ENCODE measurements around the gene TEKT1.
A peak's percentile ranks its signal among the peaks of the same experiment; 100 is the strongest.
"Not testable (repeated sequence)": the region's sequence is repeated elsewhere in the genome, so short reads cannot be mapped to it uniquely, and the experiment has no call there.

TEKT1 gene

GRCh38 chr17:6831661-6832263, at the start of gene TEKT1:
Gene TEKT1 (minus strand): TSS chr17:6831729. CDS start chr17:6830376, 1,353 bp downstream.
- peak; percentile 72 for DNase-seq

- not testable (repeated sequence) for DNase-seq
Observed at GRCh38 chr17:6879221-6879975, 47.9 kb upstream of the TEKT1 start.

GRCh38 chr17:6875276-6875675, 43.7 kb upstream of the TEKT1 start:
- DNase-seq: not testable (repeated sequence)

GRCh38 chr17:6872936-6873335, 41.4 kb upstream of the TEKT1 start:
- no peak for DNase-seq

- no peak for DNase-seq
Observed at GRCh38 chr17:6870841-6871240, 39.3 kb upstream of the TEKT1 start.

- DNase-seq: no peak
Observed at GRCh38 chr17:6868582-6868981, 37.1 kb upstream of the TEKT1 start.

- no peak for DNase-seq
Observed at GRCh38 chr17:6867849-6868248, 36.3 kb upstream of the TEKT1 start.

GRCh38 chr17:6862825-6863224, 31.3 kb upstream of the TEKT1 start:
- no peak for DNase-seq

- no peak for DNase-seq
Observed at GRCh38 chr17:6862122-6862521, 30.6 kb upstream of the TEKT1 start.

GRCh38 chr17:6857904-6858303, 26.4 kb upstream of the TEKT1 start:
- DNase-seq: no peak

- DNase-seq: no peak
Observed at GRCh38 chr17:6857336-6857735, 25.8 kb upstream of the TEKT1 start.

- DNase-seq: no peak
Observed at GRCh38 chr17:6856051-6856450, 24.5 kb upstream of the TEKT1 start.

GRCh38 chr17:6853764-6854442, 22.4 kb upstream of the TEKT1 start:
- peak; percentile 28 for DNase-seq

GRCh38 chr17:6848545-6849179, 17.1 kb upstream of the TEKT1 start:
- not testable (repeated sequence) for DNase-seq

GRCh38 chr17:6846138-6846537, 14.6 kb upstream of the TEKT1 start:
- DNase-seq: not testable (repeated sequence)

GRCh38 chr17:6844406-6844805, 12.9 kb upstream of the TEKT1 start:
- not testable (repeated sequence) for DNase-seq

- DNase-seq: no peak
Observed at GRCh38 chr17:6843241-6843880, 11.8 kb upstream of the TEKT1 start.

GRCh38 chr17:6841769-6842168, 10.2 kb upstream of the TEKT1 start:
- not testable (repeated sequence) for DNase-seq

- DNase-seq: no peak
Observed at GRCh38 chr17:6830383-6830986, 1.0 kb downstream of the TEKT1 start.

GRCh38 chr17:6823011-6823442, 8.5 kb downstream of the TEKT1 start:
- DNase-seq: no peak

- DNase-seq: no peak
Observed at GRCh38 chr17:6818938-6819337, 12.6 kb downstream of the TEKT1 start.

GRCh38 chr17:6816368-6816767, 15.2 kb downstream of the TEKT1 start:
- DNase-seq: not testable (repeated sequence)
